CD8-positive, alpha-beta memory T cell (primary cell): ENCODE data around the gene CCM2. TPM values are rescaled to one million over a fixed set of nuclear protein-coding genes. Genes with fewer than 3 reads are reported as not detected.

Experiments used
- CTCF ChIA-PET: fragments of 350-600 bp; sonication (Branson Sonifier 250); formaldehyde crosslinking; loops from one replicate; lab custom pipeline; 2021; ENCODE audit warnings: antibody characterized with exemption; lab: Charles Lee
- POLR2A ChIA-PET: fragments of 350-600 bp; sonication (Branson Sonifier 250); formaldehyde crosslinking; loops from one replicate; lab custom pipeline; 2021; ENCODE audit warnings: antibody characterized with exemption; lab: Charles Lee
- DNase-seq, 5 donors: peaks; one replicate each; pipeline versions ENCODE4 v3.0.0 to v3.0.0-alpha.2; 2020 to 2022; ENCODE audit warnings: mixed read lengths in 1 of 5
- H3K27ac ChIP-seq: one replicate; pipeline ENCODE4 v1.7.0; 2013; ENCODE audit warnings: low read depth, mild to moderate bottlenecking, low read length, moderate library complexity
- H3K27me3 ChIP-seq: 2 replicates; pipeline ENCODE4 v1.7.0; 2013; ENCODE audit warnings: low read length, mild to moderate bottlenecking; ENCODE audit not compliant: insufficient read depth, poor library complexity, severe bottlenecking
- H3K36me3 ChIP-seq: 2 replicates; pipeline ENCODE4 v1.7.0; 2013; ENCODE audit warnings: mild to moderate bottlenecking, low read length, moderate library complexity; ENCODE audit not compliant: insufficient read depth
- H3K4me1 ChIP-seq: 2 replicates; pipeline ENCODE4 v1.7.0; 2013; ENCODE audit warnings: mild to moderate bottlenecking, low read length, moderate library complexity; ENCODE audit not compliant: insufficient read depth
- H3K4me3 ChIP-seq: 2 replicates; pipeline ENCODE4 v1.7.0; 2013; ENCODE audit warnings: mild to moderate bottlenecking, low read length
- H3K9me3 ChIP-seq: 2 replicates; pipeline ENCODE4 v1.7.0; 2013; ENCODE audit warnings: mild to moderate bottlenecking, low read length
- H3K27ac Mint-ChIP-seq, 8 donors: one replicate each; pipeline ENCODE4 v1.8.0; 2020 to 2021; ENCODE audit warnings: mixed read lengths in 8 of 8, mild to moderate bottlenecking in 6 of 8, inconsistent platforms in 3 of 8, moderate library complexity in 3 of 8
- H3K27me3 Mint-ChIP-seq, 2 donors: one replicate each; pipeline ENCODE4 v1.8.0; 2020 to 2021; ENCODE audit warnings: mixed read lengths in 2 of 2, mild to moderate bottlenecking in 1 of 2, moderate library complexity in 1 of 2
- H3K36me3 Mint-ChIP-seq, 3 donors: one replicate each; pipeline ENCODE4 v1.8.0; 2020 to 2021; ENCODE audit warnings: mixed read lengths in 3 of 3, inconsistent platforms in 1 of 3, mild to moderate bottlenecking in 1 of 3
- H3K4me1 Mint-ChIP-seq, 3 donors: one replicate each; pipeline ENCODE4 v1.8.0; 2020 to 2021; ENCODE audit warnings: mixed read lengths in 3 of 3, inconsistent platforms in 1 of 3, mild to moderate bottlenecking in 1 of 3
- H3K4me3 Mint-ChIP-seq, 7 donors: one replicate each; pipeline ENCODE4 v1.8.0; 2020 to 2021; ENCODE audit warnings: mixed read lengths in 7 of 7, mild to moderate bottlenecking in 6 of 7, moderate library complexity in 4 of 7, inconsistent platforms in 2 of 7
- H3K9me3 Mint-ChIP-seq, 5 donors: one replicate each; pipeline ENCODE4 v1.8.0; 2020 to 2022; ENCODE audit warnings: mixed read lengths in 5 of 5, mild to moderate bottlenecking in 3 of 5, moderate library complexity in 2 of 5, inconsistent platforms in 1 of 5
- polyA plus RNA-seq: library from polyadenylated mRNA; unstranded; fragments of 300-500 nt; fragmentation: Illumina TruSeq; gene quantifications from one replicate; pipeline ENCODE4 v1.2.3, GENCODE V29; 2021
- total RNA-seq, 2 experiments: library from RNA; stranded (reverse); gene quantifications; one replicate each; pipeline ENCODE4 v1.2.3, GENCODE V29; 2021

Gene CCM2
- total and polyA plus RNA-seq, 3 experiments from 2014 or later, result 70.6 to 81.1 (median 74.8) TPM

- Histone ChIP-seq H3K4me1 (peaks cover 45% of the 10 kb centered on the region), H3K9me3 (no peaks in the 10 kb centered on the region), H3K27ac (no peak overlapping the region), H3K27me3 (no peaks in the 10 kb centered on the region), H3K36me3 (peaks cover 3% of the 10 kb centered on the region), H3K4me3 (peak overlapping the region; percentile 3)
- ChIA-PET POLR2A (interaction anchor here (0.6 to 5.0 kb wide), 4 partner anchors 13 to 47 kb away, joined by 3 to 81 read pairs (median 7); partner anchors contain the start of gene CCM2), CTCF (interaction anchor here (2.1 to 5.2 kb wide), 2 partner anchors 47 to 52 kb away, joined by 8 to 51 read pairs; partner anchors contain the start of gene MYO1G)
- Mint-ChIP-seq H3K4me1 (peaks cover 54 to 73% (median 72%) of the 10 kb centered on the region in 3 donors), H3K27ac (peak overlapping the region; percentile 81 to 98 (median 92)), H3K9me3 (no peaks in the 10 kb centered on the region), H3K4me3 (peak overlapping the region; percentile 10 to 80 (median 62)), H3K27me3 (no peaks in the 10 kb centered on the region), H3K36me3 (peaks cover 13 to 37% (median 16%) of the 10 kb centered on the region in 3 donors)
- no peak for DNase-seq
These were observed 26.0 kb downstream of the CCM2 start for GRCh38 chr7:45026013-45026412.

- CTCF ChIA-PET, result interaction anchor here (0.7 to 5.2 kb wide), 13 partner anchors 9 to 168 kb away, joined by 3 to 51 read pairs (median 5); partner anchors contain the start of genes CCM2 and MYO1G
- DNase-seq, result peak in 3 of 5 donors; percentile 59 to 75 (median 60)
- Histone ChIP-seq H3K36me3 (peaks cover 3% of the 10 kb centered on the region), H3K27ac (peak overlapping the region; percentile 87), H3K9me3 (no peaks in the 10 kb centered on the region), H3K4me1 (peaks cover 49% of the 10 kb centered on the region), H3K4me3 (peak overlapping the region; percentile 100), H3K27me3 (no peaks in the 10 kb centered on the region)
- Mint-ChIP-seq H3K4me3 (peak overlapping the region; percentile 83 to 98 (median 91)), H3K36me3 (peaks cover 10 to 43% (median 16%) of the 10 kb centered on the region in 3 donors), H3K9me3 (no peaks in the 10 kb centered on the region), H3K27ac (peak overlapping the region; percentile 62 to 99 (median 93)), H3K27me3 (no peaks in the 10 kb centered on the region), H3K4me1 (peaks cover 54 to 74% (median 72%) of the 10 kb centered on the region in 3 donors)
- POLR2A ChIA-PET, result interaction anchor here (0.6 to 5.0 kb wide), 14 partner anchors 10 to 421 kb away, joined by 3 to 81 read pairs (median 4); partner anchors contain the start of genes CCM2, MYO1G, OGDH and TBRG4
These were observed 27.2 kb downstream of the CCM2 start for GRCh38 chr7:45026984-45027773.

GRCh38 chr7:45027774-45028114, 27.7 kb downstream of the CCM2 start:
- peaks cover 60 to 80% (median 77%) of the 10 kb centered on the region in 3 donors for H3K4me1 Mint-ChIP-seq
- peaks cover 10 to 49% (median 16%) of the 10 kb centered on the region in 3 donors for H3K36me3 Mint-ChIP-seq
- no peaks in the 10 kb centered on the region for H3K27me3 Mint-ChIP-seq
- ChIA-PET CTCF (interaction anchor here (0.7 to 5.2 kb wide), 13 partner anchors 9 to 168 kb away, joined by 3 to 51 read pairs (median 5); partner anchors contain the start of genes CCM2 and MYO1G), POLR2A (interaction anchor here (0.7 to 5.0 kb wide), 10 partner anchors 10 to 421 kb away, joined by 3 to 81 read pairs (median 4); partner anchors contain the start of genes CCM2, MYO1G, OGDH and TBRG4)
- Histone ChIP-seq H3K27ac (peak overlapping the region; percentile 87), H3K4me1 (peaks cover 55% of the 10 kb centered on the region), H3K27me3 (no peaks in the 10 kb centered on the region), H3K9me3 (no peaks in the 10 kb centered on the region), H3K36me3 (peaks cover 3% of the 10 kb centered on the region), H3K4me3 (peak overlapping the region; percentile 100)
- DNase-seq, result no peak
- H3K9me3 Mint-ChIP-seq, result no peaks in the 10 kb centered on the region
- peak overlapping the region; percentile 83 to 98 (median 91) for H3K4me3 Mint-ChIP-seq
- peak overlapping the region; percentile 62 to 99 (median 93) for H3K27ac Mint-ChIP-seq

GRCh38 chr7:45028138-45028919, 28.3 kb downstream of the CCM2 start:
- H3K36me3 Mint-ChIP-seq, result peaks cover 10 to 54% (median 16%) of the 10 kb centered on the region in 3 donors
- no peaks in the 10 kb centered on the region for H3K9me3 Mint-ChIP-seq
- DNase-seq, result peak in 1 of 5 donors; percentile 17
- H3K4me3 Mint-ChIP-seq, result peak overlapping the region; percentile 83 to 98 (median 91)
- Histone ChIP-seq H3K4me3 (peak overlapping the region; percentile 100), H3K27ac (peak overlapping the region; percentile 87), H3K9me3 (no peaks in the 10 kb centered on the region), H3K36me3 (peaks cover 3% of the 10 kb centered on the region), H3K4me1 (peaks cover 61% of the 10 kb centered on the region), H3K27me3 (no peaks in the 10 kb centered on the region)
- H3K27ac Mint-ChIP-seq, result peak overlapping the region; percentile 62 to 99 (median 93)
- POLR2A ChIA-PET, result interaction anchor here (0.7 to 5.0 kb wide), 8 partner anchors 9 to 422 kb away, joined by 3 to 81 read pairs (median 4); partner anchors contain the start of genes CCM2, MYO1G, OGDH and TBRG4
- H3K27me3 Mint-ChIP-seq, result no peaks in the 10 kb centered on the region
- CTCF ChIA-PET, result interaction anchor here (1.0 to 5.2 kb wide), 10 partner anchors 8 to 172 kb away, joined by 3 to 51 read pairs (median 6); partner anchors contain the start of genes CCM2 and MYO1G
- H3K4me1 Mint-ChIP-seq, result peaks cover 66 to 82% (median 77%) of the 10 kb centered on the region in 3 donors

GRCh38 chr7:45028920-45029344, 28.9 kb downstream of the CCM2 start:
- peak overlapping the region; percentile 100 for H3K4me3 ChIP-seq
- no peaks in the 10 kb centered on the region for H3K9me3 Mint-ChIP-seq
- no peak for DNase-seq
- H3K4me1 ChIP-seq, result peaks cover 67% of the 10 kb centered on the region
- no peaks in the 10 kb centered on the region for H3K9me3 ChIP-seq
- no peaks in the 10 kb centered on the region for H3K27me3 Mint-ChIP-seq
- peaks cover 3% of the 10 kb centered on the region for H3K36me3 ChIP-seq
- POLR2A ChIA-PET, result interaction anchor here (0.6 to 5.0 kb wide), 2 partner anchors 29 to 32 kb away, joined by 3 to 81 read pairs; partner anchors contain the start of gene CCM2
- H3K27ac ChIP-seq, result no peak overlapping the region
- peak overlapping the region; percentile 83 to 98 (median 91) for H3K4me3 Mint-ChIP-seq
- peaks cover 10 to 58% (median 16%) of the 10 kb centered on the region in 3 donors for H3K36me3 Mint-ChIP-seq
- peaks cover 72 to 82% (median 77%) of the 10 kb centered on the region in 3 donors for H3K4me1 Mint-ChIP-seq
- CTCF ChIA-PET, result interaction anchor here (1.2 to 5.2 kb wide), 6 partner anchors 14 to 172 kb away, joined by 3 to 51 read pairs (median 4); partner anchors contain the start of gene CCM2
- peak overlapping the region; percentile 62 to 99 (median 93) for H3K27ac Mint-ChIP-seq
- H3K27me3 ChIP-seq, result no peaks in the 10 kb centered on the region

- Histone ChIP-seq H3K4me3 (peak overlapping the region; percentile 48), H3K36me3 (peaks cover 3% of the 10 kb centered on the region), H3K27me3 (no peaks in the 10 kb centered on the region), H3K9me3 (no peaks in the 10 kb centered on the region), H3K4me1 (peaks cover 72% of the 10 kb centered on the region), H3K27ac (no peak overlapping the region)
- peaks cover 69 to 79% (median 73%) of the 10 kb centered on the region in 3 donors for H3K4me1 Mint-ChIP-seq
- H3K27me3 Mint-ChIP-seq, result no peaks in the 10 kb centered on the region
- H3K9me3 Mint-ChIP-seq, result no peaks in the 10 kb centered on the region
- ChIA-PET POLR2A (interaction anchor here (0.6 to 1.8 kb wide), 4 partner anchors 31 to 401 kb away, joined by 3 to 6 read pairs (median 4); partner anchors contain the start of gene TBRG4), CTCF (interaction anchor here (0.9 to 1.3 kb wide), 2 partner anchors 30 to 33 kb away, joined by 3 read pairs; no protein-coding TSS in a partner anchor)
- peak overlapping the region; percentile 71 to 93 (median 82) for H3K27ac Mint-ChIP-seq
- peaks cover 8 to 73% (median 9%) of the 10 kb centered on the region in 3 donors for H3K36me3 Mint-ChIP-seq
- DNase-seq, result no peak
- H3K4me3 Mint-ChIP-seq, result peak overlapping the region; percentile 69 to 92 (median 80)
These were observed 31.8 kb downstream of the CCM2 start for GRCh38 chr7:45031829-45032228.

GRCh38 chr7:45032421-45032820, 32.4 kb downstream of the CCM2 start:
- peaks cover 74% of the 10 kb centered on the region for H3K4me1 ChIP-seq
- POLR2A ChIA-PET, result interaction anchor here (1.2 to 1.8 kb wide), 3 partner anchors 13 to 59 kb away, joined by 6 read pairs; no protein-coding TSS in a partner anchor
- peaks cover 3% of the 10 kb centered on the region for H3K36me3 ChIP-seq
- DNase-seq, result no peak
- peak overlapping the region; percentile 48 for H3K4me3 ChIP-seq
- H3K27me3 ChIP-seq, result no peaks in the 10 kb centered on the region
- H3K9me3 ChIP-seq, result no peaks in the 10 kb centered on the region
- Mint-ChIP-seq H3K36me3 (peaks cover 9 to 75% (median 10%) of the 10 kb centered on the region in 3 donors), H3K9me3 (no peaks in the 10 kb centered on the region), H3K4me1 (peaks cover 67 to 79% (median 72%) of the 10 kb centered on the region in 3 donors), H3K27ac (peak overlapping the region; percentile 71 to 92 (median 82)), H3K4me3 (peak overlapping the region; percentile 69 to 92 (median 80)), H3K27me3 (no peaks in the 10 kb centered on the region)
- CTCF ChIA-PET, result interaction anchor here (0.6 to 5.1 kb wide), 4 partner anchors 30 to 59 kb away, joined by 3 to 22 read pairs (median 3); no protein-coding TSS in a partner anchor
- no peak overlapping the region for H3K27ac ChIP-seq
